HepG2 (cell line): ENCODE results near the gene AIP. TPM values are rescaled to one million over a fixed set of nuclear protein-coding genes. Genes with fewer than 3 reads are reported as not detected.

Source experiments
- ADNP ChIP-seq: sonication (generic); formaldehyde crosslinking; IDR thresholded peaks from 2 replicates; pipeline ENCODE4 v1.4.0; 2020; ENCODE audit warnings: missing genetic modification reagents
- AGO1 ChIP-seq: fragments of 200-400 bp; formaldehyde crosslinking; IDR thresholded peaks from 2 replicates; pipeline ENCODE4 v1.6.1; 2017; ENCODE audit warnings: mild to moderate bottlenecking, low read depth, low read length, moderate library complexity; ENCODE audit not compliant: poor library complexity, severe bottlenecking
- DMAP1 ChIP-seq: IDR thresholded peaks from 2 replicates; pipeline ENCODE4 v1.6.1; 2016
- FOXK1 ChIP-seq: sonication (generic); formaldehyde crosslinking; IDR thresholded peaks from 2 replicates; pipeline ENCODE4 v1.4.0; 2020; ENCODE audit warnings: low read depth, missing genetic modification reagents, borderline replicate concordance
- GATAD1 ChIP-seq: IDR thresholded peaks from 2 replicates; pipeline ENCODE4 v1.6.1; 2016; ENCODE audit warnings: missing genetic modification reagents, missing compliant biosample characterization
- HNRNPUL1 ChIP-seq: fragments of 200-400 bp; formaldehyde crosslinking; IDR thresholded peaks from 2 replicates; pipeline ENCODE4 v1.6.1; 2017; ENCODE audit warnings: low read depth, mild to moderate bottlenecking, low read length, moderate library complexity
- KAT2B ChIP-seq: fragments of 150-350 bp; IDR thresholded peaks from 2 replicates; pipeline ENCODE4 v1.6.1; 2014; ENCODE audit warnings: low read depth, low read length, borderline replicate concordance
- KLF15 ChIP-seq: sonication (generic); formaldehyde crosslinking; IDR thresholded peaks from 2 replicates; pipeline ENCODE4 v1.8.1; 2023; ENCODE audit warnings: borderline replicate concordance, mild to moderate bottlenecking, inconsistent platforms, missing genetic modification reagents, mixed read lengths
- MYC ChIP-seq: sonication (generic); formaldehyde crosslinking; IDR thresholded peaks from 2 replicates; pipeline ENCODE4 v1.9.0; 2021; ENCODE audit warnings: missing genetic modification reagents, borderline replicate concordance
- RAD21 ChIP-seq: fragments of 450-650 bp; formaldehyde crosslinking; IDR thresholded peaks from 2 replicates; pipeline ENCODE4 v1.5.0; 2020; ENCODE audit warnings: mild to moderate bottlenecking
- SYNCRIP ChIP-seq: fragments of 200-400 bp; formaldehyde crosslinking; IDR thresholded peaks from 2 replicates; pipeline ENCODE4 v1.6.1; 2018; ENCODE audit warnings: mild to moderate bottlenecking, low read depth, low read length; ENCODE audit not compliant: insufficient read depth
- TEAD3 ChIP-seq: optimal IDR thresholded peaks from 2 replicates; pipeline ENCODE3; 2016; ENCODE audit warnings: borderline replicate concordance
- U2AF1 ChIP-seq: fragments of 200-400 bp; formaldehyde crosslinking; optimal IDR thresholded peaks from 2 replicates; pipeline ENCODE3; 2017; ENCODE audit warnings: mild to moderate bottlenecking, low read depth, low read length
- ZBTB7B ChIP-seq: sonication (generic); formaldehyde crosslinking; IDR thresholded peaks from 2 replicates; pipeline ENCODE4 v1.4.0; 2020; ENCODE audit warnings: missing genetic modification reagents
- ZNF207 ChIP-seq: fragments of 450-650 bp; IDR thresholded peaks from 2 replicates; pipeline ENCODE4 v1.6.1; 2016; ENCODE audit warnings: antibody characterized with exemption, borderline replicate concordance
- ZNF30 ChIP-seq: sonication (generic); formaldehyde crosslinking; IDR thresholded peaks from 2 replicates; pipeline ENCODE4 v1.5.0; 2020; ENCODE audit warnings: mild to moderate bottlenecking, missing genetic modification reagents
- ZNF34 ChIP-seq: sonication (generic); formaldehyde crosslinking; IDR thresholded peaks from 2 replicates; pipeline ENCODE4 v1.4.0; 2020; ENCODE audit warnings: mild to moderate bottlenecking, missing genetic modification reagents, borderline replicate concordance
- ZNF644 ChIP-seq: IDR thresholded peaks from 2 replicates; pipeline ENCODE4 v1.6.1; 2016; ENCODE audit warnings: low read depth
- ZSCAN20 ChIP-seq: sonication (generic); formaldehyde crosslinking; IDR thresholded peaks from 2 replicates; pipeline ENCODE4 v1.4.0; 2020; ENCODE audit warnings: missing genetic modification reagents, mild to moderate bottlenecking, borderline replicate concordance
- ZSCAN29 ChIP-seq: sonication (generic); formaldehyde crosslinking; conservative IDR thresholded peaks from 2 replicates; pipeline ENCODE4 v1.4.0; 2020; ENCODE audit warnings: mild to moderate bottlenecking, missing genetic modification reagents
- polyA plus RNA-seq, 8 experiments: library from polyadenylated mRNA; depleted of rRNA in 3 of 8; stranded (reverse) in 7 of 8; unstranded in 1 of 8; fragments of >200 nt; fragmentation: Illumina TruSeq in 4 of 8; extraction: Trizol in 4 of 8; gene quantifications; 2 replicates each; pipeline versions ENCODE4 v1.2.1 to v1.2.3, GENCODE V29; 2011 to 2016; ENCODE audit warnings: low read depth in 4 of 8, missing spikeins in 1 of 8, mixed read lengths in 1 of 8; ENCODE audit not compliant: insufficient read depth in 1 of 8
- total RNA-seq, 5 experiments: library from RNA; depleted of rRNA; stranded (reverse); fragments of >200 nt; fragmentation: Illumina TruSeq; extraction: Trizol; gene quantifications; 2 replicates each; pipeline ENCODE4 v1.2.3, GENCODE V29; 2016; ENCODE audit warnings: low read depth in 1 of 5
- TF ChIP-seq, protein P1 (sequence below), 2 experiments: sonication (generic) in 1 of 2; formaldehyde crosslinking in 1 of 2; IDR thresholded peaks; 2 replicates each; pipeline versions ENCODE4 v1.4.0 to v1.6.1; 2016 to 2020; ENCODE audit warnings: borderline replicate concordance in 1 of 2, low read depth in 1 of 2, mild to moderate bottlenecking in 1 of 2, missing genetic modification reagents in 1 of 2
- TF ChIP-seq, protein P2 (sequence below): sonication (generic); formaldehyde crosslinking; IDR thresholded peaks from 2 replicates; pipeline ENCODE4 v1.5.0; 2020; ENCODE audit warnings: mild to moderate bottlenecking, missing genetic modification reagents
- TF ChIP-seq, protein P3 (sequence below): sonication (generic); formaldehyde crosslinking; IDR thresholded peaks from 2 replicates; pipeline ENCODE4 v1.9.0; 2022; ENCODE audit warnings: missing genetic modification reagents, mild to moderate bottlenecking, borderline replicate concordance

The AIP gene
- total and polyA plus RNA-seq, 2 of the 13 experiments (the other 11 are each of a cell fraction or from before 2014, with no cell fraction given): 51.8 to 110 TPM

DNA sequence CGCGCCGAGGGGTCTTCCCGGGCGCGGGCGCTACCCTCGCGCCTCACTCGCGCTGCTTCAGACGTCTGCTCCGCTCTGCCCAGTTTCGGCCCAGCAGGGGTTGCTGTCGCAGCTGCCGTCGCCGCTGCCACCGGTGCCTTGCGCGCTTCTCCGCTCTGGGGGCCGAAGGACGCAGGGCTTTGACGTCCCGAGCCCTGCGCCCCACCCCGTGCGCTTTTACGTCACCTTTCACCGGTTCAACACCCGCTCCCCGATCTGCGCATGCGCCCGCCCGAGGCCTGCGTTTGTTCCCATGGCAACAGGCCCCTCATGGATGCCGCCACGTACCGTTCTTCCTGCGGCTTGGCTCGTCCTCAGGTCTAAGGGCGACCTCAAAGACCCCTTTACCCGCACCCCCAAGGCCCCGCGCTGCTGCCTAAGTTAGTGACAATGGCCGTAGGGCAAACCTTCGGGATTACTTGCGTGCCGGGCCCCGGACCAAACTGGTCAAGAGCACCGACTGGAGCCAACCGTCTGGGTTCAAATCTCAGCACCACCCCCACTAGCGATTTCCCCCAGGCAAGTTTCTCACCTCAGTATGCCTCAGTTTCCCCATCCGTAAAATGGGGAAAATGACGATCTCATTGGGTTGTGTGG is 25.8 kb downstream of the AIP start (continued):
- TF ChIP-seq, protein P1, sequence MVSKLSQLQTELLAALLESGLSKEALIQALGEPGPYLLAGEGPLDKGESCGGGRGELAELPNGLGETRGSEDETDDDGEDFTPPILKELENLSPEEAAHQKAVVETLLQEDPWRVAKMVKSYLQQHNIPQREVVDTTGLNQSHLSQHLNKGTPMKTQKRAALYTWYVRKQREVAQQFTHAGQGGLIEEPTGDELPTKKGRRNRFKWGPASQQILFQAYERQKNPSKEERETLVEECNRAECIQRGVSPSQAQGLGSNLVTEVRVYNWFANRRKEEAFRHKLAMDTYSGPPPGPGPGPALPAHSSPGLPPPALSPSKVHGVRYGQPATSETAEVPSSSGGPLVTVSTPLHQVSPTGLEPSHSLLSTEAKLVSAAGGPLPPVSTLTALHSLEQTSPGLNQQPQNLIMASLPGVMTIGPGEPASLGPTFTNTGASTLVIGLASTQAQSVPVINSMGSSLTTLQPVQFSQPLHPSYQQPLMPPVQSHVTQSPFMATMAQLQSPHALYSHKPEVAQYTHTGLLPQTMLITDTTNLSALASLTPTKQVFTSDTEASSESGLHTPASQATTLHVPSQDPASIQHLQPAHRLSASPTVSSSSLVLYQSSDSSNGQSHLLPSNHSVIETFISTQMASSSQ (IDR thresholded peaks at IDR 0.05; ENCODE audit: low read depth): no peak
- TF ChIP-seq, protein P1 (CRISPR knock-in tag; IDR thresholded peaks at IDR 0.05; ENCODE audit: borderline replicate concordance): no peak
- TF ChIP-seq U2AF1: no peak
- TF ChIP-seq ZSCAN20: peak; percentile 73
- peak; percentile 25; the same call in 1 of the 2 replicates for TF ChIP-seq ZNF34 (CRISPR knock-in tag)
- TF ChIP-seq RAD21 (CRISPR knock-in tag): peak; percentile 55; the same call in 1 of the 2 replicates
- no peak for TF ChIP-seq ZNF207
- peak; percentile 9; the same call in 1 of the 2 replicates for TF ChIP-seq FOXK1
- TF ChIP-seq GATAD1: peak; percentile 91
- peak; percentile 48; the same call in 1 of the 2 replicates for TF ChIP-seq ZBTB7B
- TF ChIP-seq DMAP1 (CRISPR knock-in tag): peak; percentile 88
- peak; percentile 41 for TF ChIP-seq TEAD3 (CRISPR knock-in tag)
- TF ChIP-seq KLF15 (CRISPR knock-in tag): no peak
- TF ChIP-seq AGO1: no peak
- TF ChIP-seq ZNF644 (CRISPR knock-in tag): no peak
- TF ChIP-seq HNRNPUL1: no peak
- TF ChIP-seq ZNF30 (CRISPR knock-in tag): no peak
- TF ChIP-seq KAT2B: no peak
- TF ChIP-seq, protein P2, sequence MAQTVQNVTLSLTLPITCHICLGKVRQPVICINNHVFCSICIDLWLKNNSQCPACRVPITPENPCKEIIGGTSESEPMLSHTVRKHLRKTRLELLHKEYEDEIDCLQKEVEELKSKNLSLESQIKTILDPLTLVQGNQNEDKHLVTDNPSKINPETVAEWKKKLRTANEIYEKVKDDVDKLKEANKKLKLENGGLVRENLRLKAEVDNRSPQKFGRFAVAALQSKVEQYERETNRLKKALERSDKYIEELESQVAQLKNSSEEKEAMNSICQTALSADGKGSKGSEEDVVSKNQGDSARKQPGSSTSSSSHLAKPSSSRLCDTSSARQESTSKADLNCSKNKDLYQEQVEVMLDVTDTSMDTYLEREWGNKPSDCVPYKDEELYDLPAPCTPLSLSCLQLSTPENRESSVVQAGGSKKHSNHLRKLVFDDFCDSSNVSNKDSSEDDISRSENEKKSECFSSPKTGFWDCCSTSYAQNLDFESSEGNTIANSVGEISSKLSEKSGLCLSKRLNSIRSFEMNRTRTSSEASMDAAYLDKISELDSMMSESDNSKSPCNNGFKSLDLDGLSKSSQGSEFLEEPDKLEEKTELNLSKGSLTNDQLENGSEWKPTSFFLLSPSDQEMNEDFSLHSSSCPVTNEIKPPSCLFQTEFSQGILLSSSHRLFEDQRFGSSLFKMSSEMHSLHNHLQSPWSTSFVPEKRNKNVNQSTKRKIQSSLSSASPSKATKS (CRISPR knock-in tag): no peak
- TF ChIP-seq, protein P3, sequence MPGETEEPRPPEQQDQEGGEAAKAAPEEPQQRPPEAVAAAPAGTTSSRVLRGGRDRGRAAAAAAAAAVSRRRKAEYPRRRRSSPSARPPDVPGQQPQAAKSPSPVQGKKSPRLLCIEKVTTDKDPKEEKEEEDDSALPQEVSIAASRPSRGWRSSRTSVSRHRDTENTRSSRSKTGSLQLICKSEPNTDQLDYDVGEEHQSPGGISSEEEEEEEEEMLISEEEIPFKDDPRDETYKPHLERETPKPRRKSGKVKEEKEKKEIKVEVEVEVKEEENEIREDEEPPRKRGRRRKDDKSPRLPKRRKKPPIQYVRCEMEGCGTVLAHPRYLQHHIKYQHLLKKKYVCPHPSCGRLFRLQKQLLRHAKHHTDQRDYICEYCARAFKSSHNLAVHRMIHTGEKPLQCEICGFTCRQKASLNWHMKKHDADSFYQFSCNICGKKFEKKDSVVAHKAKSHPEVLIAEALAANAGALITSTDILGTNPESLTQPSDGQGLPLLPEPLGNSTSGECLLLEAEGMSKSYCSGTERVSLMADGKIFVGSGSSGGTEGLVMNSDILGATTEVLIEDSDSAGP (CRISPR knock-in tag): peak; percentile 60
- no peak for TF ChIP-seq ADNP (CRISPR knock-in tag)
- no peak for TF ChIP-seq SYNCRIP
- TF ChIP-seq MYC (CRISPR knock-in tag): peak; percentile 64
- TF ChIP-seq ZSCAN29 (CRISPR knock-in tag): no peak
